Testis (tissue), 2 donors: ENCODE results near the gene IL5RA.

Source experiments
- CTCF ChIP-seq, 3 experiments: fragments of 450-650 bp in 2 of 3; fragments of 200-600 bp in 1 of 3; sonication (generic) in 1 of 3; IDR thresholded peaks; one replicate each; pipeline ENCODE4 v1.5.1; 2016 to 2019; ENCODE audit warnings: antibody characterized with exemption in 3 of 3, mild to moderate bottlenecking in 2 of 3, moderate library complexity in 1 of 3
- POLR2A ChIP-seq: fragments of 450-650 bp; IDR thresholded peaks from one replicate; pipeline ENCODE4 v1.6.1; 2017; ENCODE audit warnings: antibody characterized with exemption, mild to moderate bottlenecking, moderate library complexity

GRCh38 chr3:3037156-3037555 lies 73.0 kb downstream of the IL5RA start:
- no peak for TF ChIP-seq CTCF (IDR thresholded peaks at IDR 0.05)
- no peak for TF ChIP-seq POLR2A
